Right lobe of liver (tissue), 6 donors: ENCODE data around the gene TMEM161B. TPM values are rescaled to one million over a fixed set of nuclear protein-coding genes. Genes with fewer than 3 reads are reported as not detected.
"Not testable (repeated sequence)": the region's sequence is repeated elsewhere in the genome, so short reads cannot be mapped to it uniquely, and the experiment has no call there.

ENCODE experiments used
- ATAC-seq, 4 donors: fragments of 200-7000 bp; cut with Tn5 transposase; one replicate each; pipeline ENCODE4 v1.9.1; 2020; ENCODE audit warnings: mild to moderate bottlenecking in 4 of 4, moderate library complexity in 4 of 4
- DNase-seq, 3 donors: peaks; one replicate each; pipeline ENCODE4 v3.0.0-alpha.2; 2020
- H3K27ac ChIP-seq, 3 donors: fragments of 200-600 bp; one replicate each; pipeline ENCODE4 v1.8.0; 2022
- H3K27me3 ChIP-seq, 2 donors: fragments of 200-600 bp; one replicate each; pipeline ENCODE4 v1.8.0; 2022
- H3K36me3 ChIP-seq, 4 donors: fragments of 200-600 bp; sonication (generic) in 1 of 4; one replicate each; pipeline versions ENCODE4 v1.5.1 to v1.8.0; 2017 to 2022; ENCODE audit warnings: control low read depth in 1 of 4
- H3K4me1 ChIP-seq, 4 donors: fragments of 200-600 bp; sonication (generic) in 1 of 4; one replicate each; pipeline versions ENCODE4 v1.5.1 to v1.8.0; 2017 to 2022; ENCODE audit warnings: control low read depth in 1 of 4
- H3K4me3 ChIP-seq, 3 donors: fragments of 200-600 bp; one replicate each; pipeline ENCODE4 v1.8.0; 2022
- H3K9me3 ChIP-seq, 4 donors: fragments of 200-600 bp; sonication (generic) in 1 of 4; one replicate each; pipeline versions ENCODE4 v1.5.1 to v1.8.0; 2017 to 2022; ENCODE audit warnings: control low read depth in 1 of 4
- CTCF ChIP-seq, 4 donors: fragments of 200-600 bp in 3 of 4; fragments of 450-650 bp in 1 of 4; IDR thresholded peaks; one replicate each; pipeline versions ENCODE4 v1.5.1 to v1.8.0; 2016 to 2022; ENCODE audit warnings: antibody characterized with exemption in 4 of 4, mild to moderate bottlenecking in 2 of 4
- POLR2A ChIP-seq: fragments of 450-650 bp; IDR thresholded peaks from one replicate; pipeline ENCODE4 v1.6.1; 2017; ENCODE audit warnings: antibody characterized with exemption, mild to moderate bottlenecking
- WGBS: methylation state at CpG from one replicate; pipeline ENCODE4 v1.1.6; 2018; ENCODE audit warnings: low coverage, low lambda C conversion rate; ENCODE audit not compliant: insufficient coverage; ENCODE audit errors: missing lambda C conversion rate; 5-methylcytosine and 5-hydroxymethylcytosine counted together
- intact Hi-C, 2 donors: fragments of 100-400 bp; cut with DNase I; formaldehyde crosslinking; loops; one replicate each; pipeline versions ENCODE4 v1.11.2 to v1.14.1; 2022
- total RNA-seq, 6 experiments: library from RNA; depleted of rRNA in 2 of 6; stranded (reverse); fragments of >200 nt in 2 of 6; fragmentation: NEBNext Ultra II Directional in 3 of 6; extraction: Animal tissue kit (Norgen Biotek cat#: 25700) in 3 of 6; gene quantifications; one replicate each; pipeline versions ENCODE4 v1.1.0 to v1.2.4, GENCODE V29; 2016 to 2023
- donor health status: DM: no; HTN: yes; CAD: no.
- donor health status: DM: no; HTN: no; CAD: no.
- donor health status: DM: no; HTN: no; CAD: no.
- donor health status: DM: no; HTN: yes; CAD: no.
- donor health status: DM: no; HTN: yes; CAD: no.

The TMEM161B gene
- total RNA-seq, 6 experiments from 2014 or later, result 7.2 to 9.9 (median 8.2) TPM

- ATAC-seq (peak; percentile 46 to 57 (median 51)), DNase-seq (no peak)
- Histone ChIP-seq H3K36me3 (peaks cover 0 to 12% (median 0%) of the 10 kb centered on the region in 4 donors), H3K27ac (peak overlapping the region; percentile 9 to 33 (median 26)), H3K9me3 (no peaks in the 10 kb centered on the region), H3K4me1 (peaks cover 0 to 29% (median 6%) of the 10 kb centered on the region in 4 donors), H3K27me3 (no peaks in the 10 kb centered on the region), H3K4me3 (peak overlapping the region; percentile 74 to 89 (median 80))
- no peak for TF ChIP-seq CTCF (IDR thresholded peaks at IDR 0.05)
- no peak for TF ChIP-seq POLR2A
- WGBS, result 18% methylated on average over 13 of the region's 16 CpGs
- intact Hi-C loops, result no loop called here
These were observed 652 bp upstream of the TMEM161B start for GRCh38 chr5:88269222-88269771.

GRCh38 chr5:88264565-88264964 is 4.1 kb downstream of the TMEM161B start:
- peaks cover 0 to 14% (median 3%) of the 10 kb centered on the region in 4 donors for H3K4me1 ChIP-seq
- WGBS, result 75% methylated on average over 1 of the region's 2 CpGs
- ATAC-seq, intact Hi-C loops, H3K27me3 ChIP-seq, DNase-seq, H3K27ac ChIP-seq, H3K36me3 ChIP-seq, H3K9me3 ChIP-seq, H3K4me3 ChIP-seq: not testable (repeated sequence)

- ATAC-seq, result no peak
- no peaks in the 10 kb centered on the region for H3K9me3 ChIP-seq
- WGBS, result 100% methylated on average over 2 of the region's 2 CpGs
- peaks cover 0 to 11% (median 2%) of the 10 kb centered on the region in 4 donors for H3K4me1 ChIP-seq
- no peaks in the 10 kb centered on the region for H3K36me3 ChIP-seq
- H3K4me3 ChIP-seq, result no peak overlapping the region
- TF ChIP-seq CTCF (IDR thresholded peaks at IDR 0.05) (no peak), POLR2A (no peak)
- no peaks in the 10 kb centered on the region for H3K27me3 ChIP-seq
- no peak overlapping the region for H3K27ac ChIP-seq
- intact Hi-C loops, result no loop called here
- no peak for DNase-seq
These were observed 5.3 kb downstream of the TMEM161B start for GRCh38 chr5:88263349-88263748.

GRCh38 chr5:88262116-88262515 is 6.5 kb downstream of the TMEM161B start:
- ATAC-seq, result no peak
- peaks cover 0 to 8% (median 0%) of the 10 kb centered on the region in 4 donors for H3K4me1 ChIP-seq
- H3K36me3 ChIP-seq, result no peaks in the 10 kb centered on the region
- no peak for DNase-seq
- no peaks in the 10 kb centered on the region for H3K27me3 ChIP-seq
- no peak overlapping the region for H3K27ac ChIP-seq
- H3K9me3 ChIP-seq, result no peaks in the 10 kb centered on the region
- intact Hi-C loops, result no loop called here
- TF ChIP-seq CTCF (IDR thresholded peaks at IDR 0.05) (no peak), POLR2A (no peak)
- no peak overlapping the region for H3K4me3 ChIP-seq

GRCh38 chr5:88258636-88259035 is 10.0 kb downstream of the TMEM161B start:
- 78% methylated on average over 2 of the region's 2 CpGs for WGBS
- no peak for TF ChIP-seq POLR2A
- no peaks in the 10 kb centered on the region for H3K27me3 ChIP-seq
- DNase-seq, result no peak
- peaks cover 0 to 7% (median 0%) of the 10 kb centered on the region in 4 donors for H3K4me1 ChIP-seq
- no peak overlapping the region for H3K4me3 ChIP-seq
- intact Hi-C loops, result no loop called here
- ATAC-seq, result no peak
- H3K27ac ChIP-seq, result no peak overlapping the region
- no peaks in the 10 kb centered on the region for H3K9me3 ChIP-seq
- no peaks in the 10 kb centered on the region for H3K36me3 ChIP-seq
